GM18909 (cell line): ENCODE data around the gene KIT.

Experiments used
- ATAC-seq: cut with Tn5 transposase; IDR thresholded peaks from one replicate; pipeline ENCODE4 v1.9.1; 2021; ENCODE audit warnings: mild to moderate bottlenecking; ENCODE audit not compliant: unreplicated experiment, poor library complexity

The KIT gene

DNA sequence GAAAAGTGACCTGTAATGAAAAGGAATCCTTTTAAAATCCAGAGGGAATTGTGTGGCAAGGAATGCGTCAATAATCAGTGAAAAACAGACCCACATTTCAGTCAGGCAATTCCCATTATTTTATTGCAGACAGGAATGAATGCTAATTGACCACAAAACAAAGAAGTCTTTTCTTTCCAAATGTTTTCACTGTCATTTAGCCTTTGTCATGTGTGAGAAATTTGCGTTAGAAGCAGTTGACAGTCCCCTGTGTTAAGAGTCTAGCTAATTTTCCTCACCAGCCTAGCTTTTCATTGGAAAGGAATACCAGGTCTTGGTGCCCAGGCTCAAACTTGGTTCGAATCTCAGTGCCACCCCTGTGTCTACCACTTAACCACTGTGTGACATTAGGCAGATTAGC is 83.4 kb downstream of the KIT start:
- no peak for ATAC-seq

DNA sequence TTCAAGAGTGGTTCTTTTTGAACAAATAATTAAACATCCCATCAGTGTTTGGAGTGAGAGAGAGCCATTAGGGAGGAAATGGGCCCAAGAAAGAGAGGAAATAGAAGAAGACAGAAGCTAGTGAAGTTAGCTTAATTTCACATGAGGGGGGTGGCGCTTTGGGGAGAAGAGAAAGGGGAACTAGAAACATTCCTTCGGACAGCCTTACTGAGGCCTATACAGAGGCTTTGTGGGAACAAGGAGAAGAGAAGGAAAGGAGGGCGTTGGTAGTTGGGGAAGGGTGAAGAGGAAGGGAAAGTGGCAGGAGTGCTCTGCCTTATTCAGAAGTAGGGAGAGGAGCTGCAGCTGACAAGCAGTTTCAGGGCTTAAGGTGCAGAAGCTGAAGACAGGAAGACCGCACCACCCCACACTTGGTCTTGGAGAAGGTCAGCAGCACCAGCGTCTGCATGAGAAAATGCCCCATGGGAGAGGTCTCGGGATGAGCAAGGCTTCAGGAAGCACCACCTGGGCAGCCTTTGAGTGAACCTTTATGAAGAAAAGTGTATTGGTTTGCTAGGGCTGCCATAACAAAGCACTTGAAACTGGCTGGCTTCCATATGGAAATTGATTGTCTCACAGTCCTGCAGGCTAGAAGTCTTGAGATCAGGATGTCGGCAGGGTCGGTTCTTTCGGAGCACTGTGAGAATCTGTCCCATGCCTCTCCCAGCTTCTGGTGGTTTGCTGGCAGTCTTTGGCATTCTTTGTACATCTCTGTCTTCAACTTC is 85.1 kb downstream of the KIT start:
- no peak for ATAC-seq

DNA sequence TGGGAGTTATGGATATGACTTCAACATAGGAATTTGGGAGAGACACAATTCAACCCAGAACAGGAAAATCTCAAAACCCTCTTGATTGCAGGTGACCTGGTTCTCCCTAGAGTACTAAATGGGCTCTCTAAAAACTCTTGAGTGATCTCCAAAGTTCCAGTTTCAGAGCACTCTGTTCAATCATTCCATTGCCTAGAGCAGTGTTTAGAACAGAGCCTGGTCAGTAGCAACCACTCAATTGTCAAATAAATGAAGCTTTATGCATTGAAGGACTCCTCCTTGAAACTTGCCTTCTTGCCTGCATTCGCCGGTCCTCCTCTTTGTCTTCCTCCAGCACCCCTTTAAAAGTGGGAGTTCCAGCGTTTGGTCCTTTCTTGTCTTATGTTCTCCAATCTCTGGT is 85.8 kb downstream of the KIT start:
- no peak for ATAC-seq

DNA sequence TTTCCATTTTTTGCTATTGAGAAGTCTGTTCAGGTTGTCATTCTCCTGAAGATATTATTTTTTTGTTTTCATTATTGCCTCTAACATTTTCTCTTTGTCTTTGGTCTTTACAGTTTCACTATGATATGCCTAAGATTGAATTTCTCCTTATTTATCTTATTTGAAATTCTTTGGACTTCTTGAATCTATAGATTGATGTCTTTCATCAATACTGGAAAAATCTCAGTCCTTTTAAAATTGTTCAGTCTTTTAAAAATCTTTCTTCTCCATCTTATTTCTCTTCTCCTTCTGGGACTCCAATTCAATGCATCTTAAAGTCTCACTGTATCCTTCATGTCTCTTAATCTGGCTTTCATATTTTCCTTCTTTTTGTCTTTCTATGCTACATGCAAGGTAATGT is 86.7 kb downstream of the KIT start:
- ATAC-seq: no peak

DNA sequence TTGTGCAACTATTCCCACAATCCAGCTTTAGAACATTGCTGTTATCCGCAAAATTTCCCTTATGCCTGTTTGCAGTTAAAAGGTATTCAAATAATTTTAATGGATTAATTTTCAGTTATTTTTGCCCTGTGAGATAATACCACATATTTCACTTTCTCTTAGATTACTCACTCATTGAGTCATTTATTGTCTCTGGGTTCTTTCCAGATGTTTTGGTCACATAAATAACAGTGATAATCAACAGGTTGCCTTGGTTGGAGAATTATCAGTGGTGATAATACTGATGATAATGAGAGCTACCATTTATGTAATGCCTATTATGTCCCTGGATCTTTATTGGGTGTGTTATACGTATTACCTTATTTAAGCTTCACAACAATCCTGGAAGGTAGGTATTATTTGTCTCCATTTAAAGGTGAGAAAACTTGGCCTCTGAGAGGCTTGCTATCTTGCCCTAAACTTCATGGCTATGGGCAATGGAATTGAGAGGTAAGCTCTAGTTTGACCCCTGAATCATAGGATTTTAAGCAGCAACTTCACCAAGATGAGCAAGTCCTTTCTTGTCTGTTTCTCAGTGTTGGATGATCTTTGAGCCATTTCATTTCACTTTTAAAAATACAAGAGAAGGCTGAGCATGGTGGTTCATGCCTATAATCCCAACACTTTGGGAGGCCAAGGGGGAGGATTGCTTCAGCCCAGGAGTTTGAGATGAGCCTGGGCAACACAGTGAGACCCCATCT is 87.4 kb downstream of the KIT start:
- no peak for ATAC-seq

DNA sequence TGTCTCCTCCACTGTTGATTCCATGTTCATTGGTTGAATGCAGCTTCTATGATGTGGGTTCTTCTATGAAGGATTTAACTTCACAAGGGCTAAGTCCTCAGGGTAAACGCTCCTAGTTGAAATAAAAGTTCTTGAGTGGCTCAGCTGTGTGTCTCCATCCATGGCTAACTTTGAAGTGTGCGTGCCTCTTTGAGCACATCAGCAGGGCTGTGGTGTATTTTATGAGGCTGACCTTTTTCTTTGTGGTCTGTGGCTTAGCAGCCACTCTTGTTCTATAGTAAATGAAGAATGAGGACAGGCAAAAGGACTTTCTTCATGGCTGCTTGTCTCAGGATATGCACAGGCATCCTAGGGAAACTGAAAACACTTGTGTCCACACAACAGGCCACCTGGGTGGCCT is 88.5 kb downstream of the KIT start:
- peak; percentile 85 for ATAC-seq

DNA sequence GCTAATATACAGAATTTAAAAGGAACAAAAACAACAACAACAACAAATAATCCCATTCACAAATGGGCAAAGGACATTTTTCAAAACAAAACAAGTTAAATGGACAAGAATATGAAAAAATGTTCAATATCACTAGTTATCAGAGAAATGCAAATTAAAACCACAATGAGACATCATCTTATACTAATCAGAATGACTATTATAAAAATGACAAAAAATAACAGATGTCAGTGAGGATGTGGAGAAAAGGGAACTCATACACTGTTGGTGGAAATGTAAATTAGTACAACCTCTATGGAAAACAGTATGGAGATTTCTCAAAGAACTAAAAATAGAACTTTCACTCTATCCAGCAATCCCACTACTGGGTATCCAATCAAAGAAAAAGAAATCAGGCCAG is 92.6 kb downstream of the KIT start:
- ATAC-seq: no peak

DNA sequence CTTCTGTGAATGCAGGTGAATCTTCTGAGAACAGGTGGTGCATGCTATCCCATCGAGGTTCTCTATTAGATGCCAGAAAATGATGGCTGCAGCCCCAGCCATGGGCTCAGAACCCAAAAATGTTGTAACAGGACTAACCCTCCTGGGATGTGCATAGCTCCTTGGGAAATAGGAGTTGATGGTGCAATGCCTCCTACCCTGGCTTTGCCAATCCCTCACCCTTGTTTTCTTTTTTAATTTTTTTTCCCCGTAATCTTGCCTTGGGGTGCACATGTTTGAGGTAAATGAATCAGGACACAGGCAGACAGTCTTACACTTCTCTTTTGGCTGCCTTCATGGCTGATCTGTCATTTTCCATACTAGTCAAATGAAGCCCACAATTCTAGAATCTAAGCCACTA is 96.6 kb downstream of the KIT start:
- no peak for ATAC-seq

DNA sequence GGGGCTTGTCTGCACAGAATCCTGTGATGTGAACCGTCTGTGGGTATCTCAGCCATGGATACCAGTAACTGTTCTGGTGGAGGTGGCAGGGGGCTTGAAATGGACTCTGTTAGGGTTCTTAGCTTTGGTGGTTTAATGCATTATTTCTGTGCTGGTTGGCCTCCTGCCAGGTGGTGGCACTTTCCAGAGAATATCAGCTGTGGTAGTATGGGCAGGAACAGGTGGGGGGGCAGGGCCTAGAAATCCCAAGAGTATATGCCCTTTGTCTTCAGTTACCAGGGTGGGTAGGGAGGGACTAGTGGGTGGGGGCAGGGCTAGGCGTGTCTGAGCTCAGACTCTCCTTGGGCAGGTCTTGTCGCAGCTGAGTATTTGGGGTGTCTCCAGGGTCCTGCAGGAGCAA is 106.7 kb downstream of the KIT start:
- ATAC-seq: no peak

DNA sequence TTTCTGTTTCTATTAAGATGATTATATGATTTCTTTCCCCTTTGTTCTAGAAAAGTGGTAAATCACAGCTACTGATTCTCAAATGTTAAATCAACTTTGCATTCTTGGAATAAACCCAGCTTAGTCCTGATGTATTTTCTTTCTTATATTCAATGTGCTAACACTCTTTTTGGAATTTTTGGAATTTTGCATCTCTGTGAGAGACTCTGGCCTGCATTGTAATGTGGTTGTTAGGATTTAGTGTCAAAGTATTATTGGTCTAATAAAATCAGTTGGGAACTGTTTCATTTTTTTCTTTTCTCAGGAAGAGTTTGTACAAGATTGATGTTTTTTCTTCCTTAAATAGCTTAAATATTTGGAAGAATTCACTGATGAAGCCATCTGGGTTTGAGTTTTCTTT is 109.6 kb downstream of the KIT start:
- ATAC-seq: no peak

DNA sequence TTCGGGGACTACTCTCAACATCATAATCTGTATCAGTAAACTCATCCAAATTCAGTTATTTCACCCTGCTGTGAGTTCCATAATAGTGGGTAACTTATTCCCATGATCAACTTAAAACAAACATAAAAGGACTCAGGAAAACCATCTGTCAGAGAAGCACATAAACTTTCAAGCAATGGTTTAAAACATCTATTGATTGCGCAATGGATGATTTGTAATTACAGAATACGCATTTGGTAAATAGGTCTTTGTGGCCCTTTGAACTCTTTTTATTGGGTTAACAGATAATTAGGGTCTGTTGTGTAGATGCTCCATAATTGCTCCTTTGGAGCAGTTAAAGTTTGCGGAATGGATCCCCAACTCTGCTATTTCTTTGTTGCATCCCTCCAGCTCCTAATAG is 115.3 kb downstream of the KIT start:
- no peak for ATAC-seq

DNA sequence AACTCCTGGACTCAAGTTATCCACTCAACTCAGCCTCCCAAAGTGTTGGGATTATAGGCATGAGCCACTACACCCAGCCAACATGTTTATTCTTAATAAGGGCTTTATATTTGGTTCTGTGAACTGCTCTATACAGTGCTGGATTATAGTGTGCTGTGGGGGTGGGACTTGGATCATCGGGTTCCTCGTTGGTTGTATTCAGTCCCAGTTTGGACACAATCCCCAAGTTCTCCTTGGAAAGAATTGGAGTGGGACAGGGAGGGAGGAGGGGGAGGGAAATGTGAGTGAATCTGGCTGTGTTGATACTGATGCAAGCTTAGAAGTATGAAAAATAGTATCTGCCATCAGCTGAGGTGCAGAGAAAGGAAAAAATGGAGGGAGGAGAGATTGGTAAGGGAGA is 121.3 kb downstream of the KIT start:
- ATAC-seq: no peak

DNA sequence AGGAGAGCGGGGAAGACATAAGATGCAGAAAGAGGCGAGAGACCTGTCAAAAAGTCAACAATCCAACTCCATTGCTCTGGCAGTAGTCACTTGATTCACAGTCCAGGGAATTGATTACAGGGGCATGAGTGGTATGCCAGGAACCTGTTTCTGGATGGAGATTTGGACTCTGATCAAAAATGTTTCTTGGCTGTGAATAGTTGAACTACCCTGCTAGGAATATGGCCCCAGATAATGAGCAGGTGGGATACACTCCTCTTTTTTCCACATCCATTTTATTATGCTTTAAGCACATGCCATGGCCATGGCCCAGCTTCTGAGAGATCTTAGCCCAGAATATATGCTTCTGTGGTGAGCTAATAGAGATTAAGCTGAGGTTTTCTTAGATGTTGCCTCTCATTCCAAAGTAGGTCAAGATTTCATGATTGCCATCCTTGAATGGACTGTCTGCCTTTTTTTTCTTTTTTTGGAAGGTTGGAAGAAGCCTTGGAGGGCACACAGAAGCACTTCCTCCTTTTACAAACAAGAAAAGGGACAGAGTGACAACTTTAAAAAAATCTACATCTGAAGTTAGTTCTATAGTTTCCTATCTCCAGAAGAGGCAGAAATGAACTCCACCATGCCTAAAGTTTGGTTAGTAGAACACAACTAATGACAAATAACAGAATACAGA is 121.9 kb downstream of the KIT start:
- ATAC-seq: no peak

DNA sequence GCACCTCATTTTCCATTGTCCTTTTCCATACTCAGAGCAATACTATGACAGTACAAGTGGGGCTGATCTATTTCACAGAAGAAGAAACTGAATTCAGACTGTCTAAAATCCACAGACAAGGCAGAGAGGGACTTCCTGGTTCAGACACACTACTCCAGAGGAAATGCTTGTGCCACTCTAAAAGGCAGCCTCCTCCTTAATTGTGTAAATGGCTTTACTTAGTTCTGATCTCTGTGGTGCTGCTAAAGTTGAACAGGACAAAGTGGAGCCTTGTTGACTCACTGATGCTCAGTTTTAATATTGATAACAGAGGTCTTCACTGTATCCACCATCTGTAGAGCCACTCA is 122.4 kb downstream of the KIT start:
- ATAC-seq: no peak

DNA sequence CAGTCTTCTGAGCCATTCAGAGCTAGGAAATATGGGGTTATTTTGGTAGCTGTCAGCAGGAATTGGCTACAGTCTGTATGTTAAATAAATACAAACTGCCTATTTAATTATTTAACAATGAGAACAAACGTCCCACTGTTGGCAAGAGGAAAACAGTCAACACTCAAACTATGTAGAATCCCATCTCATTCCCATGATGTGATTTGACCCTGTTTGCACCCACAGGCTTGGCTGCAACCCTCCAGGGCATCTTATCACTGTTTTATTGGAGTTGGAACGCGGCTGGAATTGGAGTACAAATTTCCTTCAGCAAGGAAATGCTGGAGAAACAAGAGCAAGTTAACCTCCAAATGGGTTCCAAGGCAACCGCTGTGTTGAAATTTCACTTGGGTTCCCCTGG is 124.0 kb downstream of the KIT start:
- ATAC-seq: no peak

DNA sequence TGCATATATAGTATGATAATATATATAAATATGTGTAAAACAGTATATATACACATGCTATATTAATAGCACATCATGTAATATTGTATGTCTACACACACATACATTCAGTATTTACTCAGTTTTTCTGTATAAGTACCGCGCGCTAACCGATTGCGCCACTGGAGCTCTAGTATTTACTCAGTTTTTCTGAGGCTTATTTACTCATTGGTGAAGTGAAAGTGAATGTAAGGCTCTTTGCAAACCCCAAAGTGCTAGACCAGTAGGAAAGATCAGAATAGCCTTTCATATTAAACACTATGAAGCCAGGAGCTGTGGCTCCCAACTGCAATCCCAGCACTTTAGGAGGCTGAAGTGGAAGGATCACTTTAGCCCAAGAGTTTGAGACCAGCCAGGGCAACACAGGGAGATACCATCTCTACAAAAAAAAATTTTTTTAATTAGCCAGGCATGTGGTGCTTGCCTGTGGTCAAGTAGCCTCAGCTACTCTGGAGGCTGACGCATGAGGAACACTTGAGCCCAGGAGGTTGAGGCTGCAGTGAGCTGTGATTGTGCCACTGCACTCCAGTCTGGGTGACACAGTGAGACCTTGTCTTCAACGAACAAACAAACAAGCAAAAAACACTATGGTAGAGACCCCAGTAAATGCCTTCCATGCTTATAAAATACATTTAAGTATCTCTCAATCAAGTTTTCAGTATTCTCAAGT is 125.8 kb downstream of the KIT start:
- ATAC-seq: no peak

DNA sequence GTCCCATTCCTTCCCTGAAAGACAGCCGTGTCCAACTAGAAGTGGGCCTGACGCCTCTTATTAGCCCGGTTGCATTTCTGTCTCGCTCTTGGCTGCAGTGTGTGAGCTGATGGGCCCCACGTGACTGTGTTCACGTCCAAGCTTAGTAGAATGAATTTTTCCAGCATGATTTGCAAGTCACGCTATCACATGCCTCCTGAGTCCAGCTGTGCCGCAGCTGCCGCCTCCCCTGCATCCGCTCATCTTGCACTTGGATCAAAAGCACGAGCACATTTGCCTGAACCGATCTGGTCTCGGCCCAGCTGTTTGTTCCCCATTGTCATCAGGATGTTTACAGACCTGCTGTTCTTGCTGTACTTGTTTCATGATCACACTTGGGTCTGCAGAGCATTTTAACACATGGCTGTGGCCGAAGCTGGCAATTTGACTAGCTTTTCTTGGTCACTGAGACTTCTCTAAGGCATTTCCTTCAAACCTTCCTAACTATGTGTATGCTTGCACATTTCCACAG is 126.5 kb downstream of the KIT start:
- no peak for ATAC-seq
